Keratinocyte (primary cell): Measurements from ENCODE around the gene GLI3.

Experiments used
- EZH2 ChIP-seq: IDR thresholded peaks from one replicate; pipeline ENCODE4 v1.6.1; 2012; ENCODE audit warnings: inconsistent platforms, mild to moderate bottlenecking, low read length, moderate library complexity
- TF ChIP-seq, protein P1 (sequence below), 3 experiments: IDR thresholded peaks in 1 of 3; conservative IDR thresholded peaks in 1 of 3; optimal IDR thresholded peaks in 1 of 3; 2 replicates in 2 of 3; 3 replicates in 1 of 3; pipeline versions ENCODE3 to v1.5.1; 2011; ENCODE audit warnings: low read length in 3 of 3, mild to moderate bottlenecking in 3 of 3, moderate library complexity in 2 of 3, control low read depth in 1 of 3, inconsistent platforms in 1 of 3; ENCODE audit not compliant: insufficient read depth in 2 of 3; ENCODE audit errors: extremely low read depth in 1 of 3

DNA sequence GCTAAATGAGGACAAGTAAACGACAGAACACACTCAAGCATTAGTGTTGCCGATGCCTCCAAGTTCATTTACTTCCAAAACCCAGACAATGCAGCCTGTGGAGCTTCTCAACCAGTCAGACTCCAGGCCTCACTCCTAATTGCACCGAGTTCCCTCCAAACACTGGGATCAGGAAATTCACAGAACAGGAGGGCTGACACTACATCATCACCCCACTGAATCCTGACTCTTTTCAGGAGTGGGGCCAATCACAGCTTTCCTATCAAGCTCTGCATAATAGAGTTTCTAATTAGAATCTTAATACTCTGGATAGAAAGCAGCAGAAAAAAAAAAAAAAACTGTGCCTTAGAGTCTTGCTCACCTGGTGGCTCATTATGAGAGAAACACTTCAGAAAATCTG lies 103.7 kb downstream of the GLI3 start:
- TF ChIP-seq, protein P1, sequence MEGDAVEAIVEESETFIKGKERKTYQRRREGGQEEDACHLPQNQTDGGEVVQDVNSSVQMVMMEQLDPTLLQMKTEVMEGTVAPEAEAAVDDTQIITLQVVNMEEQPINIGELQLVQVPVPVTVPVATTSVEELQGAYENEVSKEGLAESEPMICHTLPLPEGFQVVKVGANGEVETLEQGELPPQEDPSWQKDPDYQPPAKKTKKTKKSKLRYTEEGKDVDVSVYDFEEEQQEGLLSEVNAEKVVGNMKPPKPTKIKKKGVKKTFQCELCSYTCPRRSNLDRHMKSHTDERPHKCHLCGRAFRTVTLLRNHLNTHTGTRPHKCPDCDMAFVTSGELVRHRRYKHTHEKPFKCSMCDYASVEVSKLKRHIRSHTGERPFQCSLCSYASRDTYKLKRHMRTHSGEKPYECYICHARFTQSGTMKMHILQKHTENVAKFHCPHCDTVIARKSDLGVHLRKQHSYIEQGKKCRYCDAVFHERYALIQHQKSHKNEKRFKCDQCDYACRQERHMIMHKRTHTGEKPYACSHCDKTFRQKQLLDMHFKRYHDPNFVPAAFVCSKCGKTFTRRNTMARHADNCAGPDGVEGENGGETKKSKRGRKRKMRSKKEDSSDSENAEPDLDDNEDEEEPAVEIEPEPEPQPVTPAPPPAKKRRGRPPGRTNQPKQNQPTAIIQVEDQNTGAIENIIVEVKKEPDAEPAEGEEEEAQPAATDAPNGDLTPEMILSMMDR (optimal IDR thresholded peaks at IDR 0.05 in 1 of 3, IDR thresholded peaks at IDR 0.05 in 1 of 3, conservative IDR thresholded peaks at IDR 0.05 in 1 of 3; ENCODE audit: extremely low read depth in 1 of 3, insufficient read depth in 2 of 3, low read length in 3 of 3), result no peak
- TF ChIP-seq EZH2, result no peak
